Kidney epithelial cell (primary cell): ENCODE measurements around the gene INF2. TPM values are rescaled to one million over a fixed set of nuclear protein-coding genes. Genes with fewer than 3 reads are reported as not detected.

Source experiments
- DNase-seq: peaks from one replicate; pipeline ENCODE4 v3.0.0-alpha.2; 2010; ENCODE audit warnings: low read depth
- H3K27me3 ChIP-seq: 2 replicates; pipeline ENCODE4 v1.6.0; 2011; ENCODE audit warnings: low read length; ENCODE audit not compliant: control insufficient read depth, insufficient read depth
- H3K36me3 ChIP-seq: 2 replicates; pipeline ENCODE4 v1.5.1; 2011; ENCODE audit warnings: low read length; ENCODE audit not compliant: control insufficient read depth, insufficient read depth
- H3K4me3 ChIP-seq: 2 replicates; pipeline ENCODE4 v1.5.1; 2011; ENCODE audit warnings: low read depth, mild to moderate bottlenecking, control low read depth, low read length
- CTCF ChIP-seq: IDR thresholded peaks from 2 replicates; pipeline ENCODE4 v1.5.1; 2011; ENCODE audit warnings: mild to moderate bottlenecking, moderate library complexity, low read length, control low read depth, inconsistent platforms; ENCODE audit not compliant: insufficient read depth, poor library complexity, severe bottlenecking
- total RNA-seq: library from RNA; depleted of rRNA; stranded (reverse); fragments of >200 nt; gene quantifications from 2 replicates; pipeline ENCODE4 v1.2.3, GENCODE V29; 2015

Gene INF2
- 109 and 131 TPM in 2 replicates for total RNA-seq

- no peak for DNase-seq
- no peaks in the 10 kb centered on the region for H3K27me3 ChIP-seq
- TF ChIP-seq CTCF = no peak
- peak within 1 kb of the TSS; percentile 86 for H3K4me3 ChIP-seq
- H3K36me3 ChIP-seq = no peaks in the 10 kb centered on the region
These were observed at the start of gene INF2 for GRCh38 chr14:104689109-104689880. Gene INF2, plus strand, starts transcription at chr14:104689618. Its CDS starts 11,748 bp downstream, at chr14:104701366.

DNA sequence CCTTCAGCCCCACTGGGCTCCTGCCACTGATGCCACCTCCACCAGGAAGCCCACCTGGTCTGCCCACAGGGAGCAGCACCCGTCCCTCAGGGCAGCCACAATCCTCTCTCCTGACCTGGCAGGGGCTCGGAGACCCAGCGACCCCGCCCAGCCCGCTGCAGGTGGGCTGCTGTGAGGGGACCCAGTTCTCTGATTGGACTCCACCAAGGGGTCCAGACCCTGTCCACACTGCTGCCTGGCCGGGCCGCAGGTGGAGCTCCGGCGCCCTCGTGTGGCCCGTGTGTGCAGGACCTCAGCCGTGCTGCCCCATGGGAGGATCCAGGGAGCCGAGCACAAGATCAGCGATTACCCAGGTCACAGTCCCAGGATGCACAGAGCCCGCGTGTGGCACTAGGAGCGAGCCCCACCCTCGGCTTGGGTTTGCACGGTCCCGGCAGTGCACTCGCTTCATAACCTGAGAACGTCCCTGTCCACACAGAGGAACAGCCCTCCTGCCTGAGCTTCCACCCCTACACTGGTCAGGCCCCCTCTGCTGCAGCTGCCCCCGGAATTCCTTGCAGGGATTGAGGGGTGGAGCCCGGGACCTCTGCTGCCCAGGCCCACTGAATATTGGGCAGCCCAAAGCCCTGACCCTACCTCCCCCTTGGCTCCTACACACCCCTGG, 49.4 kb upstream of the INF2 start:
- Histone ChIP-seq H3K4me3 (no peak overlapping the region), H3K27me3 (peaks cover 25% of the 10 kb centered on the region), H3K36me3 (no peaks in the 10 kb centered on the region)
- TF ChIP-seq CTCF = peak; percentile 97
- DNase-seq = no peak

DNA sequence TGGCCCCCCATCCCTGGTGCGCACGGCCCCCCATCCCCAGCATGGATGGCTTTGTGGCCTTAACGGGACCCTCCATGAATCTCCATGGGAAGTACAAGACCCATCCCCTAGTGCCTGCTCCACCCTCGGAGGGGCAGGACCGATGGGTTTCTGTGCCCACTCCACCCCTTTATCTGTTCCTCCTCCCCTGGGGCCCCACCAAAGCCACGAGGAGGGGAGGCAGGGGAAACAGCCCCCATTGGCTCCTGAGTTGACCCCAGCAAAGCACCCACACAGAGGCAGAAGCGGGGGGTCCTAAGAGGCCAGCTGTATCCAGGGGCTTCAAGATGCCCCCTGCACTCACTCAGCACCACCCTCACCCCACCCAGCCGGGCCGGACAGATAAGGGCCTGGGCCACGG, 48.7 kb upstream of the INF2 start:
- DNase-seq = no peak
- no peak for TF ChIP-seq CTCF
- Histone ChIP-seq H3K36me3 (no peaks in the 10 kb centered on the region), H3K27me3 (peaks cover 25% of the 10 kb centered on the region), H3K4me3 (no peak overlapping the region)

DNA sequence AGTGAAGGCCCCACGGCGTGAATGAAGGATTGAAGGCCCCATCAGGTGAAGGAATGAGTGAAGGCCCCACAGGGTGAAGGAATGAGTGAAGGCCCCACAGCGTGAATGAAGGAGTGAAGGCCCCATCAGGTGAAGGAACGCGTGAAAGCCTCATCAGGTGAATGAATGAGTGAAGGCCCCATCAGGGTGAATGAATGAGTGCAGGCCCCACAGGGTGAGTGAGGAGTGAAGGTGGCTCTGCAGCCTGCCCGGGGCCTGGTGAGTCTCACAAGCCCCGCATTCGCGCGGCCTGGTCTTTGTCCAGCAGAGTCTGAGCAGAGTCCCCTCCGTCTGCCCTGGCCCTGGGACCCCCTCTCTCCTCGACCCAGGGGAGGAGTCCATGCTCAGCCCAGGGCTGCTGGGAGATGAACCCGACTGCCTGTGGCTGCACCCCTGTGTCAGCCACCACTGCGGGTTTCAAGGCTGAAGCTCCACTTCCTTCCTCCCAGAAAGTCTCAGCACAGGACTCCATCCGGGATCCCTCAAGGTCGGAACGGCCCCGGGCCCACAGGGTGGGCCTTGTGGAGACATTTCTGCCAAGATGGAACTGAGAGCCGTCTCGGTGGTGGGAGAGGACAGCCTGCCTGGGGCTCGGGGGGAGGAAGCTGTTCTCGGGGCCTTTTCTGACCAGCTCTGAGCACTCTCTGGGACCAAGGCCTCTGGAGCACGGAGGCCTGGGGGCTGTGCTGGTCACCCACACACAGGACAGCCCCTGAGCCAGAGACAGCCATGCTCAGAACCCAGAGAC, 47.5 kb upstream of the INF2 start:
- no peak for TF ChIP-seq CTCF
- DNase-seq = no peak
- Histone ChIP-seq H3K4me3 (no peak overlapping the region), H3K36me3 (no peaks in the 10 kb centered on the region), H3K27me3 (peaks cover 23% of the 10 kb centered on the region)

DNA sequence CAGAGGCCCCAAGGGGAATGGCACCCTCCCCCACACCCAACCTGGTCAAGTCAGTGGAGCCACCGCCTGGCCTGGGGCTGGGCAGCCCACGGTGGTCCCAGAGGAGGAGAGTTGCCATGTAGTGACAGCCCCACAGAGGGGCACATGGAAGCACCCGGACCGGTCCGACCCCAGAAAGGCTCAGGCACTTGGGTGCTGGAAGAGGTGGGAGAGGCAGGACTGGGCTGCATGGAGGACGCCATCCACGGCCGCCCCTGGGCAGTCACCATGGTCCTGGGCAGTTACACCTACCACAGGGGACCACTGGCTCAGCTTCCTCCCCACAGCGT, 46.9 kb upstream of the INF2 start:
- TF ChIP-seq CTCF = no peak
- H3K27me3 ChIP-seq = peaks cover 21% of the 10 kb centered on the region
- DNase-seq = no peak
- H3K36me3 ChIP-seq = no peaks in the 10 kb centered on the region
- H3K4me3 ChIP-seq = no peak overlapping the region
